Left kidney (tissue), 2 donors: Measurements from ENCODE around the gene FSTL1. TPM values are rescaled to one million over a fixed set of nuclear protein-coding genes. Genes with fewer than 3 reads are reported as not detected.

Experiments
- DNase-seq: peaks from one replicate; pipeline ENCODE4 v3.0.0-alpha.2; 2013
- polyA plus RNA-seq: library from polyadenylated mRNA; unstranded; fragments of 120-200 nt; gene quantifications from one replicate; pipeline ENCODE4 v1.2.1, GENCODE V29; 2013; ENCODE audit not compliant: insufficient read length

The FSTL1 gene
- polyA plus RNA-seq, 1 donor, result 519 TPM

- no peak for DNase-seq
These were observed 10.0 kb downstream of the FSTL1 start for GRCh38 chr3:120440762-120441161.

DNA sequence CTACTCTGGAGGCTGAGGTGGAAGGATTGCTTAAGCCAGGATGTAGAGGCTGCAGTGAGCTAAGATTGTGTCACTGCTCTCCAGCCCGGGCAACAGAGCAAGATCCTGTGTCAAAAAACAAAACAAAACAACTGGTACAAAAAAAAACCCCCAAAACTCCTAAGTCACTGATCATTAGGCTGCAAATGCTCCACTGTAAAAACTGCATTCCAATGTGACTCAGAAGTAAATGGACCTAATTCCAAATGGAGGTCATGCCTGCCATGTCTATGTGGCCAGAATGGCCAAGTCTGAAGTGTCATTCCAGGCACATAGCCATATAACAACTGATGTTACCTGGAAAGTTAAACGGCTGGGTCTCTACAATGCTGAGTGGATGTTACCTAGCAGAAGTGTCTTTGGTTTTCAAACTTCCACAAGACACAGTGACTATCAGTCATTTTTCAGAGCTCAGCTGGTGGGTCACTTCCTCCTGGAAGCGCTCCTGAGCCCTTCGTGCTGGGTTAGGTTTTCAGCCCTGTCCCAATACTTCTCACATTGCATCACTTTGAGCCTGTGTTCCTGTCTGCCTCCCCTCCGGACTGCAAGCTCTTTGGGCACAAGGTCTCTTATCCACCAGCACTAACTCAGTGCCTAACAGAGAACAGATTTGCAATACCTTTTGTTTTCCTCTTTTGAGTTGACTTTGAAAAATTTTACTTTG, 10.6 kb downstream of the FSTL1 start:
- no peak for DNase-seq

GRCh38 chr3:120438665-120439370, 12.0 kb downstream of the FSTL1 start:
- peak; percentile 72 for DNase-seq

- DNase-seq, result no peak
These were observed 12.6 kb downstream of the FSTL1 start for GRCh38 chr3:120438216-120438615.

- no peak for DNase-seq
These were observed 13.2 kb downstream of the FSTL1 start for GRCh38 chr3:120437559-120437958.

- DNase-seq, result no peak
These were observed 14.2 kb downstream of the FSTL1 start for GRCh38 chr3:120436523-120437050.

- DNase-seq, result no peak
These were observed 15.2 kb downstream of the FSTL1 start for GRCh38 chr3:120435621-120436020.

DNA sequence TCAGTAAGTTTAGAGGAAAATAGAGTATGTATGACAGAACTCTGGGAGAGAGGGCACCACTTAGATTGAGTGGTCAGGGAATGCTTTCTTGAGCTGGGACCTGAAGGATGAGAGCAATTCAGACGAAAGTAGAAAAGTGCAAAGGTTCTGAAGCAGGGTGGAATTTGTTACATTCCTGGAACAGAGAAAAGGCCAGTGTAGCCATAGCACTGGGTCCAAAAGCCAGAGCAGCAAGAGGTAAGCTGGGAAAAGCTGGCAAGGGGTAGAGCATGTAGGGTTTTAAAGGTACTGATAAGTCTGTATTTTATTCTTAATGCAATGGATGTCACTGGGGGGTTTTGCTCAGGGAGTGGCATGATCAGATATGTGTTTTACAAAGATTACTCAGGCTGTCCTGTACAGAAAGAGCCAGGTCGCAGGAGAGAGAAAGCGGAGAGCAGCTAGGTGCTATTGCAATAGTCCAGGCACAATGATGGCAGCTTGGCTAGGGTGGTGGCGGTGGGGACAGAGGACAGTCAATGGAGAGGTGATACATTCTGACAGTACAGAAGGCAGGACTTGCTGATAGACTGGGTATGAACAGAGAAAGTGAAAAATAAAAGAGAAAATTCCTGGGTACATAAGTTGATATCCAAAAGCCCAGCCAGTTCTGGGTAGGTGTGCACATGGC, 17.0 kb downstream of the FSTL1 start:
- DNase-seq, result no peak

- peak; percentile 60 for DNase-seq
These were observed 18.5 kb downstream of the FSTL1 start for GRCh38 chr3:120432150-120432860.

DNA sequence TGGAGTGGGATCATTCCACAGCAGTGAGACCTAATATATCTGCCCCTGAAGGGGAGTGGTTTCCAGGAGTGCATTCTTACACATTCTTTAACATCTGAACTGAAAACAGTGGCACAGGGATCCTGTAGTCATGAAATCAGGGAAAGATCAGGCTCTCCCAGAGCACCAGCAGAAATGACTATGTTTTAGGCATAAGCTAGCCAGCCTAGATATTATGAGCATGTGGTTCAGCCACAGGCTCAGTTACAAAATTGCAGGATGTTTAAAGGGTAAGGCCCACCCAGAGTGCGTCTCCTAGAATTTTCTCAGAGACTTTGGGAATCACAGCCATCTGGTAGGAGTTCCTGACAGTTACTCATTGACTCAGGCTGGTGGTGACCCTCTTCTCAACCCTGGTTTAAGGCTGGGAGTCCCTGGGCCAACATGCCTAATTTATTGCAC, 20.9 kb downstream of the FSTL1 start:
- no peak for DNase-seq

- DNase-seq, result no peak
These were observed 21.9 kb downstream of the FSTL1 start for GRCh38 chr3:120428924-120429323.

DNA sequence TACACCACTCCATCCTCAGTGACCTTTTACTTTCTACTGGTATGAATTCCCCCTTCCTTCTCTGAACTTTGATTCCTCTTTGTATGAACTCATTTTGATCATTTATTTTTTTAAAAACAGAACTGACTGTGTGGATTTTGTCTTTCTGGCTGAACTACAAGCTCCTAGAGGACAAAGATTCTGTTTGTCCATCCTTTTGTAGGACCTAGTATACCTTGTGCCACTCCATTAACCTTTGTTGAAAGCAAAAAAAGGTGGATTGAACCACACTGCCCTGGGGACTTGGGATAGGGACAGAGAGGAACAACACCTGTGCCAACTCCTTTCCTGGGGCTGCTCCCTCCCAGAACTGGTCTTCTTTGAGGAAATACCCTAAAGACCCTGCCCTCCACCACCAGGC, 23.6 kb downstream of the FSTL1 start:
- DNase-seq, result no peak

DNA sequence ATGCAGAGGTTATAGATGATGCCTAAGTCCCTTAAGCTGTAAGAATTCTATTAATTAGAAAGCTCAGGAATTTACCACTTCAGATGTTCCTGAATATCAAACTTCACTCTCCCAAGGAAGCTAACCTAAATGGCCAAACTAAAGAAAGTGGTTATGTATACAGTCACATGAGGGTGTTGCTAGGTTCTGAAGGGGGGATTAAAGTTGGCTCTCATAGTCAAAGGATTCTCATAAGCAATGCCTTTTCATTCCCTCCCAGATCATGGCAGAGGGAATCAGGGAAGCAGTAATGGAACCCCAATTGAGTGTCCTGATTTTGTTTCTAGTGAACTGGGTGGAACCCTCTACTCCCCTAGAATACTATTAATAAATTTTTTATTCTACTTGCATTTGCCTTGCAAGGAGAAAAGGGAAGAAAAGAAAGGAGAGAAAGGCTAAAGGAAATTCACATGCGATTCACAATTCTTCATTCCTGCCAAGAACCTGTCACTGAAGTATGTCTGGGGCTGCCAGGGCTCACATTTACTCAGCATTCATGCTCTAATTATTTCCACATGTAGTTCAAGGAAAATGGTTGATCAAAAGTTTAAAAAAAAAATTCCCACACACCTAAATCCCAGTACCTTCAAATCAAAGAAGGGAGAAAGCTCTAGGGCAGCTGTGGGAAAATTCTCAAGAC, 25.1 kb downstream of the FSTL1 start:
- DNase-seq, result peak; percentile 71

- DNase-seq, result no peak
These were observed 25.7 kb downstream of the FSTL1 start for GRCh38 chr3:120424976-120425570.

DNA sequence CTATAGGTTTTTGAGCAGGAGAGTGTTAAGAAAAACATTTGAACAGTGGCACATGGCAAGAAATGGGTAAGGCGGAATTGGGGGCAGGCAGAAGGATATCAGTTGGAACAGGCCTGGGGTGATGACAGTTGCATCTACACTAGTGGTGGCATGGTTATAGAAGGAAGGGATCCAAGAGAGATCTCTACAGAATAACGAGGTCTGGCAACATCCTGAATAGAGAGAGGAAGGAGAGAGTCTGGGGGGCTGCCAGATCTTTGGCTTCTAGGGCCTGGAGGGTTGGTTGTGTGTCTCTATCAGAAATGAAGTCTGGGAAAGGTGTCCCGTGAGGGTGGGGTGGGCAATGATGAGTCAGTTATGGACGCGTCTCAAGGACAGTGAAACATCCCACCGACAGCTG, 26.3 kb downstream of the FSTL1 start:
- DNase-seq, result no peak

DNA sequence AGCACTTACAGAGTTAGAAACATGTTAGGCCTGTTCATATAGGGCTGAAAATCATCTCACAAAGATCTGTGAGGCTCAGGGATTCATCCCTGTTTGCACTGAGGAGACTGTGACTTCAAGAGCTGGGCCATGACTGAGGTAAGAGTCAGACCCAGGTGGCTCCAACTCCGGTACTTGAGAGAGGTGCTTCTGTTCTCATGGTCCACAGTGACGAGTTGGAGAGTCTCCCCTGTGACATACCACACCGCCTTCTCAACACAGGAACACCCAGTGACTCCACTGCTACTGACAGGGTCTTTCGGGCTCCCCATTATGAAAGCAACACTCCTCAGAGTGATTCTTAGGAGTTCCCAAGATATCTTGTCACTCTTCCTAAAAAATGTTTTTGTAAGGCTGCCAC, 27.4 kb downstream of the FSTL1 start:
- no peak for DNase-seq

DNA sequence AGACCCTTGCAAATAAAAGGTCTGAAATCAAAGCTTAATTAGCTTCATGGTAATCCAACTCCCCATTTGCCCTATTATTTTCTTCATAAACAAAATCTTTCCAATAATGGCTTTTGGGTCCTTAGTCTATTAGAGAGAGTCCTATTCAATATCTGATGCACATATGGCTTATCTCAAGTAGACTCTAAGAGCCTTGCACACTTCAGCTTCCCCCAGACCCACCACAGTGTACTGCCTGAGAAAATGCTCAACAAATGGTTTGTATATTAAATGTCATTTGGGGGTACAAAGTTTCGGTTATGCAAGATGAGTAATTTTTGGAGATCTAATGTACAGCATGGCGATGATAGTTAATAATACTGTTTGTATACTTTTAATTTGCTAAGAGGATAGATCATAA, 28.9 kb downstream of the FSTL1 start:
- no peak for DNase-seq

DNA sequence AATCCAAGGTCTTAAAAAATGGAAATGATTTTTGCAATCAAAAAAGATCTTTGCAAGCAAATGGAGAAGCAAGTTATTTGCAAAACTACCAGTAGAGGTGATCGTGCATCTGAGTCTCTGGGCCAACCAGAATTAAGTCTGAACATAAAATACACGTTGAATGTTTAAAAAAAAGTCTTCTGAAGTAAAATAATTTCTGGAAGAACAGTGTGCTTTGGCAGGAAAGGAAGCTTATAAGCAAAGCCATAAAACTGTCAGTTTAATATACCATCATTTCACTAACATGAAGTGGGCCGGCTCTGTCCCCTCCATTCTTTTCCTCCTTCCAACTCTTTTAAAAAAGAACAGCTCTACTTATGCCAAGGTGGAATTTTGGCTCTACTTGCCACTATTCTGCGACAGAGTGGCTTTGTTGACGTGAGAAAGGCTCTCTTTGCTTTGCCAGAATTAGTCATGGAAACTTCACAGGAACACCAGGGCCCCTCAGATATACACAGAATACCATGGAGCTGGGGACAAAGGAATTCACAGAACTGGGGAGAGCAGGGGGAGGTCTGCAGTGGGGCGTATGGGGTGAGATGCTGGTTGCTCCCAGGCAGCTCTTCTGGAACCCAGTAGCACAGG, 29.8 kb downstream of the FSTL1 start:
- DNase-seq, result no peak

DNA sequence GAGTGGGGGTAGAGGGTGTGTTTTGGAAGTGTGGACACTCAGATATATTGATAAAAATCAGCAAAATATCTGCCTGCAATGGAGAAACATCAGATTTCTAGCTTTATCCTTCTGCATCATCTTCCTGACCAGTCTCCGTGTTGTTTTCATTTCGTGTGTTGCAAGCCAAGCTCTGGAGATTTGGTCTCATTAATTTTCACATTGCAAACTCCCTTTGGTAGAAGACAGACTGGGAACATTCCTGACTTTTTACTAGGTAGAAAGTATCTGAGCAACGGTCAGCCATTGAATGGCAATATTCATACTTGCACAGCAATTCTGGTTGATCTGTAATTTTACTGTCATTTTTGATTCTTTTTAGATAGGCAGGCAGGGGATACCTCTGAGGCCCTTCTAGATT, 30.4 kb downstream of the FSTL1 start:
- no peak for DNase-seq

DNA sequence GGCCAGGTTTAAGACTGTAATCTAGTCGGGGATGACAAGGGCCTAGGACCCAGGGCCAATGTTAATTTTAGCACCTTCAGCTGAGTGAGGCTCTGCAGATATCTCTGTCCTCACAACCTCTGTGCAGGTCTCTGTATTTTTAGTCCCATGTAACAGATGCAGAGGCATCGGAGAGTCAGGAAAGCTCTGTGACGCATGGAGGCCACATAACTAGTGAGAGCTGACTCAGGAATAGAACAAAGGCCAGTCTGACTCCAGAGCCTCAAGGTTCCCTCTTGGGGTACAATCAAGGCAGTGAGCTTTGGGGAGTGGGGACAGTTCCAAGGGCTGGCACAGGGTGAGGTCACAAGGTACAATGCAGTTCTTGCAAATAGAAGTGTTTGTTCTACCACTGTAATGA, 31.0 kb downstream of the FSTL1 start:
- no peak for DNase-seq
